ENCODE data around the gene EP400. TPM values are rescaled to one million over a fixed set of nuclear protein-coding genes. Genes with fewer than 3 reads are reported as not detected.

EP400 gene
- total and polyA plus RNA-seq, 2 of the 8 experiments (the other 6 are each of a cell fraction or from before 2014, with no cell fraction given): 13.1 to 69.7 TPM

DNA sequence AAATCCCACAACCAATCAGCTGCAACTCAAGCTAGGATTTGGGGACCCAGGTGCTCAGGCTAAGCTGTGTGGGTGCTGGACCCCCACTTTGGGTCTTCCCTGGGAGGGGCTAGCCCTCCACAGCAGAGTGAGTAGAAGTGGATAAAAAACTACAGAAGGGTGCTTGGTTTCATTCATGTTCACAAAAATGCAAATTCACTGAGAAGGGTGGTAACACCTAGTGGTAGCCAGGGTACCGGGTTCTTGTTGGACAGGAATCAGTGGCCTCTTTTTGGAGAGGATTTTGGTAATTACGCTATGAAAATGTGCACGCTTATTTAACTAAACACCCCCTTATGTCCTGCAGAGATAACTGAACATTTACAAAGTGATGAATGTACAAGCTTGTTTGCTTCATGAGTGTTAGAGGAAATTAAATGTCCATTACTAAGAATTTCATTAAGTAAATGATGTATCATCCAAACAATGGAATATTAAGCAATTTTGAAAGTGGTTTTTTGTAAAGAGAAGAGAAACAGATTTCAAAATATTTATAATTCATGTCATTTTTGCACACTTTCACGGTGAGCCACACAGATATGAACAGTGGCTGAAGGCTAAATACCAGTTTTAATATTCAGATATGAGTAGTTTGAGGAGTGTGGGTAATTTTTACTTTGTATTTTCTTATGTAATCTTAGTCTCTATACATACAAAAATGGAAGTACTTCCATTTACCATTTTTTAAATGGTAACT, 116.0 kb downstream of the EP400 start (continued):
- no peak for TF ChIP-seq CHD7 (IDR thresholded peaks at IDR 0.05; ENCODE audit: insufficient replicate concordance, low read length)
- no peak for TF ChIP-seq RBBP5 (IDR thresholded peaks at IDR 0.05; ENCODE audit: borderline replicate concordance, low read depth, low read length)

Data from H1 (cell line).